Karpas-422 (cell line): ENCODE results near the gene PMVK. TPM values are rescaled to one million over a fixed set of nuclear protein-coding genes. Genes with fewer than 3 reads are reported as not detected.

Source experiments
- DNase-seq: peaks from one replicate; pipeline ENCODE4 v3.0.0-alpha.2; 2015
- H2AFZ ChIP-seq: fragments of 200-600 bp; sonication (generic); 2 replicates; pipeline ENCODE4 v1.6.1; 2014; ENCODE audit warnings: antibody characterized with exemption, low read length, mixed read lengths
- H3K27ac ChIP-seq: fragments of 200-600 bp; sonication (generic); 2 replicates; pipeline ENCODE4 v1.5.1; 2014; ENCODE audit warnings: mild to moderate bottlenecking, low read length, moderate library complexity
- H3K27me3 ChIP-seq: fragments of 200-600 bp; sonication (generic); 2 replicates; pipeline ENCODE4 v1.6.1; 2014; ENCODE audit warnings: low read length, mixed read lengths
- H3K36me3 ChIP-seq: fragments of 200-600 bp; sonication (generic); 2 replicates; pipeline ENCODE4 v1.6.1; 2014; ENCODE audit warnings: low read length, mixed read lengths; ENCODE audit not compliant: insufficient read depth
- H3K4me1 ChIP-seq: fragments of 200-600 bp; sonication (generic); 2 replicates; pipeline ENCODE4 v1.6.1; 2014; ENCODE audit warnings: mild to moderate bottlenecking, low read length, mixed read lengths
- H3K4me2 ChIP-seq: fragments of 200-600 bp; sonication (generic); 2 replicates; pipeline ENCODE4 v1.6.1; 2014; ENCODE audit warnings: low read length, low read depth, mild to moderate bottlenecking; ENCODE audit not compliant: poor library complexity, severe bottlenecking
- H3K4me3 ChIP-seq: fragments of 200-600 bp; sonication (generic); 2 replicates; pipeline ENCODE4 v1.5.1; 2014; ENCODE audit warnings: mild to moderate bottlenecking, antibody characterized with exemption, low read length, mixed read lengths
- H3K79me2 ChIP-seq: fragments of 200-600 bp; sonication (generic); 2 replicates; pipeline ENCODE4 v1.6.1; 2014; ENCODE audit warnings: mild to moderate bottlenecking, low read length, mixed read lengths
- H3K9ac ChIP-seq: fragments of 200-600 bp; sonication (generic); 2 replicates; pipeline ENCODE4 v1.6.0; 2014; ENCODE audit warnings: low read length
- H3K9me2 ChIP-seq: fragments of 200-600 bp; sonication (generic), shearing (Covaris generic); replicated peaks from 2 replicates; pipeline ENCODE4 v1.6.0; 2014; ENCODE audit warnings: mild to moderate bottlenecking, low read length, moderate library complexity; ENCODE audit not compliant: insufficient read depth
- H3K9me3 ChIP-seq: fragments of 300-700, 200-600 bp; sonication (generic); 2 replicates; pipeline ENCODE4 v1.6.1; 2014; ENCODE audit warnings: low read length, mixed read lengths
- H4K20me1 ChIP-seq: fragments of 200-600 bp; sonication (generic); 2 replicates; pipeline ENCODE4 v1.6.1; 2014; ENCODE audit warnings: mild to moderate bottlenecking, antibody characterized with exemption, low read length, low read depth; ENCODE audit not compliant: insufficient read depth
- total RNA-seq: library from RNA; depleted of rRNA; stranded (reverse); fragments of >200 nt; shearing (Covaris generic); gene quantifications from 2 replicates; pipeline ENCODE4 v1.2.3, GENCODE V29; 2014; ENCODE audit warnings: low replicate concordance

PMVK gene
- total RNA-seq, 1 experiment from 2014 or later, result 11.1 TPM

DNA sequence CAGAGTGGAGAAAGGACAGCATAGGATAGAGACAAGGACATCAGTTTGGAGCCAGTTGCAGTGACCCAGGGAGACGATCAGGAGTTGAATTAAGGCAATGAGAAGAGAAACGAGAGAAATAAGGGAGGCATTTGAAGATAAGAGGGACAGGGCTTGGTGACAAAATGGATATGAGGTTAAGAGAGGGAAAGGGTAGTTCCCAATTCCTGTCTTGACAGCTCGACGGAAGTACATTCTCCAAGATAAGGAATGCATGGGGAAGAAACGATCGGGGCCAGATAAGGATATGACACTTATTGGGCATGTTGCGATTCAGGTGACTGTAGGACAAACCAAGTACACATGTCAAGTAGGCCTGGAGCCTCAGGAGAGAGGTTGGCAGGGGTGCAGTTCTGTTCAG is 47.8 kb downstream of the PMVK start:
- Histone ChIP-seq H2AFZ (no peak overlapping the region), H3K27me3 (no peaks in the 10 kb centered on the region), H3K9me3 (no peaks in the 10 kb centered on the region), H3K4me1 (peaks cover 6% of the 10 kb centered on the region), H3K79me2 (no peaks in the 10 kb centered on the region), H3K4me2 (no peak overlapping the region), H3K27ac (no peak overlapping the region), H3K9ac (no peak overlapping the region), H3K9me2 (no peaks in the 10 kb centered on the region), H3K4me3 (no peak overlapping the region), H3K36me3 (no peaks in the 10 kb centered on the region), H4K20me1 (no peaks in the 10 kb centered on the region)
- DNase-seq, result no peak

DNA sequence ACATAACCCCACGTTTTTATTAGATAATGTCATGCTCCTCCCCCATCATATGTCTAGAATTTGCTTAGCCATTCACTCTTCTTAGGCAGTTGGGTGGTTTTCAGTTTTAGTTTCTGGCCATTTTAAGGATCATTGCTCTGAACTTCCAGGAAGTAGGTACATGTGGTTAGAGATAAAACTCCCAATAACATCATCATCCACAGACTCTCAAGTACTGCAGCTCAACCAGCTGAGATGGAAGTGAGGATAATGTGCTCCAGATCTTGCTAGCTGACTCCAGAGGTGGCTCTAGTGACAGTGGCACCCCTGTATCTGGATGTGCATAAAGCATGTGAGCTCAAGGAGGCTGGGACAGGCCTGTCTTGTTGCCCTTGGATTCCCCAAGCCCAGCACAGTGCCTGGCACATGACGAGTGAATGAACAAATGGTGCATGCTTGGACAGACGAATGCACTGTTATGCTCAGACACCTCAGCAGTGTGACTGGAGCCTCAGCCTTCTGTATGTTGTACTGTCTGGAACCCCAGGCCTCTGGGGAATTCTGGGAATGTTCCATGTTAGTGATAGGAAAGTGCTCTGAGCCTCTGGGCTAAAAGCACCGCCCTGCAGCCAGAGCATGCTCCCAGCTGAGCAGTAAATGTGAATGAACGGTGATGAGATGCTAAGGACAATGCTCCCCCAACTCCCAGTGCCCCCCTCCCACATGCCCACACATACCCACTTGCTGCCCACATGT is 50.1 kb downstream of the PMVK start:
- no peaks in the 10 kb centered on the region for H3K36me3 ChIP-seq
- no peak for DNase-seq
- no peak overlapping the region for H3K4me3 ChIP-seq
- H4K20me1 ChIP-seq, result no peaks in the 10 kb centered on the region
- no peaks in the 10 kb centered on the region for H3K9me2 ChIP-seq
- no peak overlapping the region for H2AFZ ChIP-seq
- no peaks in the 10 kb centered on the region for H3K9me3 ChIP-seq
- no peak overlapping the region for H3K27ac ChIP-seq
- no peak overlapping the region for H3K9ac ChIP-seq
- H3K79me2 ChIP-seq, result no peaks in the 10 kb centered on the region
- no peak overlapping the region for H3K4me2 ChIP-seq
- peaks cover 6% of the 10 kb centered on the region for H3K4me1 ChIP-seq
- no peaks in the 10 kb centered on the region for H3K27me3 ChIP-seq

DNA sequence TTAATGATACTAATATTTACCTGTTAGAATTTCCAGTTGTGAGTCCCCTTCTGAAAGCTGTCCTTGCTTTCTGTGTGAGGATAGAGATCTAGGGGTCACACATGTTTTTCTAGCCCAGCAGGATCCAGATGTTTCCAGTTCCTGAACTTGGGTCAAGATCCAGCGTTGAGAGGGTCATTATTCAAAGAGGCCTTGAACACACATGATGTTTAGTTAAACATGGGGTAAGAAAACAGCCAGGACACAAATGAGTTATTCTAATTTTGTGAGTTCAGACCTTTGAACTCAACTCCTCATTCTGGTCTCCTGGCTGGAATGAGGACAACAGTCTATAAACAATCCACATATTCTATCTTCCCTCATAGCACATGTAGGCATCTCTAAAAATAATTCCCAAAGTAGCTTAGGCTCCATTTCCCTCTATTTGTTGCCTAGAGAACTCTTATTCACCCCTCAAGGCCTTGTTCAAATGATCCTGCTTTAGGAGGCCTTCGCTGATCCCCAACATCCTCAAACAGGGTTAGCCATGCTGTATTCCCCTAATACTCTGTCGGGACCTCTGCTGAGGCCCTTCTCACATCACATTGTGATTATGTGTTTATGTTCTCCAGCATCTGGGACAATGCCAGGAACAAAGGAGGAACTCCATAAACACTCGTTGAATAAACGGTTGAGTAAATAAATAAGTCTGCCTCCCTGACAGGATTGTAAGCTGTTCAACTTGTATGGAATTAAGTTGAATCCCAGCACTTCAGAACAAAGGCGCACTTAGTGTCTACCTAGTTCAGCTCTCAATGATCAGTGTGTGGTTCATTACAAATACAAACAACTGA is 51.4 kb downstream of the PMVK start:
- Histone ChIP-seq H3K36me3 (no peaks in the 10 kb centered on the region), H3K27me3 (no peaks in the 10 kb centered on the region), H3K9me3 (no peaks in the 10 kb centered on the region), H3K79me2 (no peaks in the 10 kb centered on the region), H3K4me2 (no peak overlapping the region), H3K9me2 (no peaks in the 10 kb centered on the region), H4K20me1 (no peaks in the 10 kb centered on the region), H3K27ac (no peak overlapping the region), H3K4me3 (no peak overlapping the region), H3K4me1 (peaks cover 6% of the 10 kb centered on the region), H2AFZ (no peak overlapping the region), H3K9ac (no peak overlapping the region)
- no peak for DNase-seq

DNA sequence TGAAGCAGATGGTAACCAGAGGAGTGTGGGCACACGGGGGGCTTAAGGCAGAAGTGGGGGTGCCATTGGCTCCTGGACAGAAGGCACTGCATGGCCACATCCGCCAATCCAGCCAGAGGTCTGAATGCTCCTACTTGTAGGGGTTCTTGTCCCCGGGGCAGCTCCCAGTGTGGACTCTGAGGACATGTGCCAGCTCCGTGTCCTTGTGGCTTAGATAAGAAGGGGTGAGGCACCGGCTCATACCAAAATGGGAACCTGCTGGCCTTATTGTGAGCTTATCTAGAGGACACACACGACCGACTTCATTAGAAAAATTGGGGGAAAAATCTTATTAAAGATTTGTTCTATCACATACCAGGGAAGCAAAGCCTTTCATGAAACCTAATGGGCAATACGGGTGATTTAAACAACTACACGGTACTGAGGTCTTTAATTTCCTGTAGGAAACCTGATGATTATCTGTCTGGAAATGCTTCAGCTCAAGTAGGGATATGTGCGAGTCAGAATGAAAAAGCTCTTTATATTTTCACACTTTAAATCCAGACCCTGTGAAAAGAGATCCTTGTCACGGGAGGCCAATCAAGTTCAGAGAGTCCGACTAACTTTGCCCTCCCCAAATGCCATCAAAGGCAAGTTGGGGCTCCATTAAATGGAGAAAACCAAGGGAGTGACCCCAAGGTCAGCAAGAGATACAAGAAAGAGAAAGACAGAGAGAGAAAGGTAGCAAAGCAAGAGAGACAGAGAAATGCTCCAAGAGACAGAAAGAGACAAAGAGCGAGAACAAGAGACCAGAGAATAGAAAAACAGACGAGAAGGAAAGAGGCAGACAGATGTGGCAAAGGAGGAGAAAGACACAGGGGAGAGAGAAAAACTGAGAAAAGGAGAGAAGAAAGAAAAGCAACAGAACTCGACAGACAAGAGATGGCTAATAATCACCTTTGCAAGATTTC is 52.3 kb downstream of the PMVK start:
- no peaks in the 10 kb centered on the region for H3K79me2 ChIP-seq
- no peak overlapping the region for H3K9ac ChIP-seq

DNA sequence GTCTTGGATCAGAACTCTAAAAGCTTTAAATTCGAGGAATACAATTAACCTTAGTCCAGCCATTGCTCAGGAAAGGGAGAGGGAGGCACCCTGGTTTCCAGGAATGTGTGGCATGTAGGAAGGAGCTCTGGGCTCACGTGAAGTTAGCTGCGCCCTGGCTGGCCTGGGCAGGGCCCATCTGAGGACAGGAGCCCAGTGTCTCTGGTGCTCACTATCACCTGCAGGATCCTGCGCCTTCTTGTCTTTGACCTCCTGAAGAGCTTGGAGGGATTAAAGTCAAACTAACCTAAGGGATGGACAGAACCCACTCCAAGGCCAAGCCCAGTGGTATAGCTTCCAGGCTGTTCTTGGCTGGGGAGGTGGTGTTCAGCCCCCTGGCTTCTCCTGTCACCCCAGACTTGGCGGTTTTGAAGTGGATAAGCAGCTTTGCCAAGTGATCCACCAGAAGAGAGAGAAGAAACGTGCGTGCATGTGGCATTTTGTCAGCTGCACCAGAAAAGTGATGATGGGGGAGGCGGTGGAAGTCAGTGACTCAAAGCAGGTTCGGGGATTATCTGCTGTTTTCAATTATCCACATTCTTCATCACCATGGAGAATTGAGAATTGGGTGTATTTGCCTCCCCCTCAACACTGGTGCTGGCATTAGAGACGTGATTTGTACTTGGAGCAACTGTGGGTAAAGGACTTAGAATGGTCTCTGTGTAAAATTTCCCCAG is 54.5 kb downstream of the PMVK start:
- no peaks in the 10 kb centered on the region for H3K9me2 ChIP-seq
- no peaks in the 10 kb centered on the region for H3K36me3 ChIP-seq
- H4K20me1 ChIP-seq, result no peaks in the 10 kb centered on the region
- no peak overlapping the region for H3K27ac ChIP-seq
- H3K79me2 ChIP-seq, result no peaks in the 10 kb centered on the region
- no peak overlapping the region for H3K4me3 ChIP-seq
- peaks cover 10% of the 10 kb centered on the region for H3K4me1 ChIP-seq
- H3K9me3 ChIP-seq, result no peaks in the 10 kb centered on the region
- H3K4me2 ChIP-seq, result no peak overlapping the region
- H3K27me3 ChIP-seq, result no peaks in the 10 kb centered on the region
- DNase-seq, result no peak
- no peak overlapping the region for H3K9ac ChIP-seq
- H2AFZ ChIP-seq, result no peak overlapping the region

More for the DNA sequence above, 52.3 kb downstream of the PMVK start:
- Histone ChIP-seq H3K9me3 (no peaks in the 10 kb centered on the region), H3K9me2 (no peaks in the 10 kb centered on the region), H3K36me3 (no peaks in the 10 kb centered on the region), H3K4me2 (no peak overlapping the region), H3K4me3 (no peak overlapping the region), H2AFZ (no peak overlapping the region), H3K4me1 (peaks cover 6% of the 10 kb centered on the region), H4K20me1 (no peaks in the 10 kb centered on the region), H3K27ac (no peak overlapping the region), H3K27me3 (no peaks in the 10 kb centered on the region)
- DNase-seq, result no peak

DNA sequence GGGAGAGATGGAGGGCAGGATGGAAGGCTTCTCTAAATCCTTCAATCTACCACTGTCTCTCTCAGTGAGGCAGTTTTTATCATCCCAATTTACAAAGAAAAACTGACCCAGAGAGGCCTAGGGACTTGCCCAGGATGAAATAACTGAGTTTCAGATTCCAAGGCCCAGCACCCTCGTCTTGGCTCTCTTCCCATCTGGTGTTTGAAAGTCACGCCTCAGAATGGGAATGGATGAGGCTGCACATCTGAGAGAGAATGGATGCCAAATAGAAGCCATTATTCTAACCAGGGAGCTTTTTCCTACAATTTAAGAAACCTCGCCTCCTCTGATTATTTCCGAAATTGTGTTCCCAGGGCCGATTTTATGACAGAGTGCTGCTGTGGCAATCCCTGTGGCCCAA is 55.8 kb downstream of the PMVK start:
- H3K27ac ChIP-seq, result no peak overlapping the region
- no peak overlapping the region for H3K4me2 ChIP-seq
- H3K79me2 ChIP-seq, result no peaks in the 10 kb centered on the region
- H3K9ac ChIP-seq, result no peak overlapping the region
- peaks cover 11% of the 10 kb centered on the region for H3K4me1 ChIP-seq
- no peak for DNase-seq
- H3K36me3 ChIP-seq, result no peaks in the 10 kb centered on the region
- no peak overlapping the region for H3K4me3 ChIP-seq
- no peaks in the 10 kb centered on the region for H4K20me1 ChIP-seq
- H3K9me2 ChIP-seq, result no peaks in the 10 kb centered on the region
- no peaks in the 10 kb centered on the region for H3K9me3 ChIP-seq
- no peak overlapping the region for H2AFZ ChIP-seq
- H3K27me3 ChIP-seq, result no peaks in the 10 kb centered on the region

DNA sequence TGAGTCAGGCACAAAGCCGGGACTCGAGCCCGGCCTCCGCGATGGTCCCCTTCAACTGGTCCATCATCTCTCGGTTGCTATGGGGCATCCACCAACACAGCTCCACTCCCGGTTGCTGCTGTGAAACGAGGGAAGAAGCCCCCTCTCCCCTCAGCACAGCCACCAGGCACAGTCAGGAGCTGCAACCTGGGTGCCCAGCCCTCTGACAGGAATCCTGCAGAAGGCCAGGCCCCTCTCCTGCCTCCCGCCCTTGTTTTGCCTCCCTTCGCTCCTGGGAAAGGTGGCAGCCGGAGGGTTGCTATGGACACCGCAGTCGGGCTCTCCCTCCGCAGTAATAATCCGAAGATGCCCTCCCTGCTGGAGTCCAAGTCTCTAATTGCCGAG is 57.5 kb downstream of the PMVK start:
- H3K79me2 ChIP-seq, result no peaks in the 10 kb centered on the region
- H3K9me3 ChIP-seq, result no peaks in the 10 kb centered on the region
- H3K4me2 ChIP-seq, result no peak overlapping the region
- H3K27me3 ChIP-seq, result no peaks in the 10 kb centered on the region
- H3K9ac ChIP-seq, result no peak overlapping the region
- no peak overlapping the region for H3K4me3 ChIP-seq
- DNase-seq, result no peak
- H4K20me1 ChIP-seq, result no peaks in the 10 kb centered on the region
- H3K36me3 ChIP-seq, result no peaks in the 10 kb centered on the region
- no peak overlapping the region for H2AFZ ChIP-seq
- peaks cover 11% of the 10 kb centered on the region for H3K4me1 ChIP-seq
- H3K27ac ChIP-seq, result no peak overlapping the region
- H3K9me2 ChIP-seq, result no peaks in the 10 kb centered on the region
